HG03095 (cell line): ENCODE results near the gene SMAD5.

Experiments
- ATAC-seq: cut with Tn5 transposase; IDR thresholded peaks from one replicate; pipeline ENCODE4 v1.9.1; 2021; ENCODE audit warnings: moderate library complexity; ENCODE audit not compliant: unreplicated experiment

The SMAD5 gene

DNA sequence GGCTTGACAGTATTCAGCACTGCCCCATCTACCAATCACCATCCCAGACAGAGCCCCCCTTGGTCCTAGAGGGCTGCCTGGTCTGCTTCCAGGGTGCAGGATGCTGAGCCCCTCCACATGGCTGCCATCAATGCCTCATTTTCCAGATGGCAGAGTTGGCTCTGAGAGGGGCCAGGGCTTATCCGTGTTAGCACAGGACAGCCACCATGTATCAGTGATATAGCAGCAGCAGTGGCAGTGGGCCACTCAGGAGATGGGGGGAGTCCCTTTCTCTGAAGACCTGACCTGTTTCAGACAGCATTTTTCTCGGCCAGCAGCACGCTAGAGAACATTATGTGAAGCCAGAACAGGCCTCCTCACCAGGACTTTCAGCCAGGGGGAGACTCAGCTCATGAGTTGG is 61.9 kb downstream of the SMAD5 start:
- no peak for ATAC-seq

- no peak for ATAC-seq
Measured at GRCh38 chr5:136195971-136196820, 63.6 kb downstream of the SMAD5 start.

- no peak for ATAC-seq
Measured at GRCh38 chr5:136197462-136198142, 65.0 kb downstream of the SMAD5 start.

GRCh38 chr5:136198453-136198852 is 65.8 kb downstream of the SMAD5 start:
- ATAC-seq = no peak

DNA sequence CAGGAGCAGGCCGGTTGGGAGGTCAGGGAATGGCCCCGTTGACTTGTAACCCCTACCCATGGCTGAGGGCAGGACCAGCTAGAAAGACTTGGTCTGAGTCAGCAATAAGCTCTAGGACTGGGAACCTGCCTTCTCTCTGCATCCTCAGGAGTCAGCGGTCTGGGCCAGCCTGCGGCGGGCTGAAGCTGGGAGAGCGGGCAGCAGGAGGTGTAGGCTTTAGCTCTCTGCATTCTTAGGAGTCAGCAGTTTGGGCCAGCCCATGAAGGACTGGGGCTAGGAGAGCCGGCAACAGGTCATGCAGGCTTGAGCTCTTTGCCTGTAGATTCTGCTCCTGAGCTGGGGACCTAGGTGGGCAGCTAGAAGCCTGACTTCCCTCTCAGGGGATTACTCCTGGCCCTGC is 66.8 kb downstream of the SMAD5 start:
- ATAC-seq = no peak

- no peak for ATAC-seq
Measured at GRCh38 chr5:136200130-136200529, 67.5 kb downstream of the SMAD5 start.

DNA sequence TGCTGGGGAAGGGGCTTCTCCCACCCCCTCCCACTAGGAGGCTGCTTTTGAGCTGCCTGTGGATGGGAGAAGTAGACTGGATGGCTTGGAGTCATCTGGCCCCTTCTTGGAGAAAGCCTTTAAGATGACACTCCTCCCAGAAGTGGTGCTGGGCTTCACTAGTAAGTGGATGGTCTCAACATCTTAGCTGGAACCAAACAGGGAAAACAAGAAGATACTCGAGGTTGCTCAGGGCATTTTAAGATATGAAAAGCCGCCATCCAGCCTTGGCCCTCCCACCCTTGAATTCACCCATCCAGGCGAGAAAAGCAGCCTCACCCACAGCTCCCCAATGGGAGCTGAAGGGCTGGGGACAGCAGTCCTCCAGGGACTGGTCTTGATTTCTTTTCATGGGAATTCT is 68.1 kb downstream of the SMAD5 start:
- no peak for ATAC-seq

GRCh38 chr5:136201870-136202269 is 69.2 kb downstream of the SMAD5 start:
- no peak for ATAC-seq

GRCh38 chr5:136202469-136203205 is 70.0 kb downstream of the SMAD5 start:
- ATAC-seq = no peak

DNA sequence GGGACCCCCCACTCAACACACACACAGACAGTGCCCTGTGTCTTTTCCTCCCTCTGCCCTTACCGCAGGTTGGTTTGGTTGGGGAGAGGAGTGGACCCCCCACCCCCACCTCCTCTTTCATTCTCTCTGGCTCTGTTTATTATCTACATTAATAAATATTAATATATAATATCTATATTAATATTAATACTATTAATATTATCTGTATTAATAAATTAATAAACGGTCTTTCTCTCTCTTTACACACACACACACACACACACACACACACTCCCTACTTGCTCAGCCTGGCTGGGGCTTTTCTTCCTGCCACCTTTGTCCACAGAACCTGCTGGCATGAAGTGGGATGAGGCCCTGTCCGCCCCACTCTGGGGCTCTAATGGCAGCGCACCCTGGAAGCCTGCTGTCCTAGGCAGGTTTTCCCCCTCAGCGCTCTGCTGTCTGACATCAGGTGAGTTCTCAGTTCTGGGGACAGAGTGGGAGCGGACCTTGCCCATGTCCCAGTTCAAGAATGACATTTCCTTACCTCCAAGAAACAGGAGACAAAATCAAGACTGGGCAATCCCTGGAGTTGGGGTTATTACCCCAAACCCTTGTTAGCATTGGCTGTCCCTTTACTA is 70.8 kb downstream of the SMAD5 start:
- ATAC-seq = no peak

DNA sequence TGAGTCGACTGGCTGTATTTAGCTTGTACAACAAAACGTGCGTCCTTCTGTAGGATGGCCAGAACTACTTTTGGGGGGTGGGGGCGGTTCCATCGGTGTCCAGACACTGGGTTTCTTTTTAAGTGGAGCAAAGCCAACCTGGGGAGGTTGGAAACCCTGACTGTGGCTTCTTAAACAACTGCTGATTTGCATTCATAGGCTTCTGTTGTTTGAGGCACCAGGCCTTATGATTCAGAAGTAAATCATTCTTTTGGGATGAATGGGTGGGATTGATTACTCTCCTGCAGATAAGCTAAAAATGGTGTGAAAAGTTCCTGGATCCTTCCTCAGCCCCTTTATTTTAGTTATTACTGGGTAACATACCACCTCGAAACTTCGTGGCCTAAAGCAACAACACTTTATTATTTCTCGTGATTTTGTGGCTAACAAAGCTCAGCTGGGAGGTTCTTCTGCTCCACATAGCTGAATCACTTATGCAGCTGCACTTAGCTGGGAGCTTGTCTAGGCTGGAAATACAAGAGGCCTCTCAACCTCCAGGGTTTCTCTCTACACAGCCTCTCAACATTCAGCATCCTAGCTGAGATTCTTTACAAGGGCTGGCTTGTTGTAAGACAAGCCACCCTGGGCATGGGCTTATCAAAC is 72.5 kb downstream of the SMAD5 start:
- ATAC-seq = no peak

GRCh38 chr5:136205941-136206340 is 73.3 kb downstream of the SMAD5 start:
- no peak for ATAC-seq

GRCh38 chr5:136206361-136206760 is 73.7 kb downstream of the SMAD5 start:
- no peak for ATAC-seq

DNA sequence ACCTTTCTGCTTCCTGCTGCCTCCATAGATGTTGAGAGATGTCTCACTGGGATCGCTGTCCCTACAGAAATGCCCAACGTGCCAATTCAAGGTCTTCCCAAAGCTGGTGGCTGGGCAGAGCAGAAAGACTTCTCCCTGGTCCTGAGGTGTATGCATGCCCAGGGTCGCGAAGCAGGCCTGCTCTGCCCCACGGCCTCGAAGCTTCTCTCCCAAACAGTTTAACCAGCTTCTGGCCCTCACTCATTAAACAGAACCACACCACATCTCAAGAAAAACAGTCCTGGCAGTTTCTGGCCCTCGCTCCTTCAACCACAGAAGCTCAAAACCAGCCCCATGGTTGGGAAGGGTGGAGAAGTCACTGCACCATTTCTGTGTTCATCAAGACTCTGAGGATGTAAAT is 75.0 kb downstream of the SMAD5 start:
- ATAC-seq = no peak

DNA sequence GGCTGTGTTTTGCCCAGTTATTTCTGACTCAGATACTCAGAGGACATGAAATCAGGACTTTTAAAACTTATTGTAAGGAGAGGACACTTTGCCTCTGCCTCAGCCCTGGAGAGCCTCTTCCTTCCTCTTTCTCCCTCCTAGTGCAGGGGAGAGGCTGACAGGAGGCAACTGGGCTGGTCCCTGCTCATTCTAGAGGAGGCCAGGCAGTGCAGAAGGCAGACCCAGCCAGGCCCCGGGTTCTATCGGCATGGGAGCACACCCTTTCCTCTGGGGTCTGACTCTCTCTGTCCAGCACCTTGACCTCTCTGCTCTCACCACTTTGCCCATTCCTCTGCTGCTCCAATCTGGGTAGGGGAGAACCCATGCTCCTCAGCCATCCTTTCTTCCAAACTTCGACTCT is 76.3 kb downstream of the SMAD5 start:
- ATAC-seq = no peak

DNA sequence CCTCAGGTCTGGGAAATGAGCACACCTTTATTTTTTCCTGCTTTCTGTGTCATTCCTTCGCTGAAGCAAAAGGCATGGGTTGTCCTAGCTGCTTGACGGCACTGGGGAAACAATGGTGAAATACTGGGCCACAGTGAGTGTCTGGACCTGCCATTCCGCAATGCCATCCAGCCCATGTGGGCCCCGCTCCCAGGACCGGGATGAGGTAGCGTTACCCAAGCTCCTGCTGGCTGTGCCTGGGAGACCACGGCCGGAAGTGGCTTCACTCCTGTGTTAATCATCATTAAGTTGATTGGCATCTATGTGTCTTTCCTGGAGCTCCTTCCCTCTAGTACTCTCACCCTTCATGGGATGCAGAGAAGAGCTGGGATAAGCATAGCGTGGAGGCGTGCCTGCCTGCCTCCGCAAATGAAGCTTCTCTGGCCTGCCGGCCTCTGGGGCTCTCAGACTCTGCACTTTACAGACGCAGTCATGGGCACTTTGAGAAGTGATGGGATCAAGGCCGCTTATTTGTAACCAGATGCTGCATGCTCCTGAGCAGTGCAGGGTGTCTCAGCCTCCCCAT is 76.8 kb downstream of the SMAD5 start:
- no peak for ATAC-seq

- no peak for ATAC-seq
Measured at GRCh38 chr5:136210259-136210658, 77.6 kb downstream of the SMAD5 start.

- ATAC-seq = no peak
Measured at GRCh38 chr5:136211282-136212040, 78.8 kb downstream of the SMAD5 start.

DNA sequence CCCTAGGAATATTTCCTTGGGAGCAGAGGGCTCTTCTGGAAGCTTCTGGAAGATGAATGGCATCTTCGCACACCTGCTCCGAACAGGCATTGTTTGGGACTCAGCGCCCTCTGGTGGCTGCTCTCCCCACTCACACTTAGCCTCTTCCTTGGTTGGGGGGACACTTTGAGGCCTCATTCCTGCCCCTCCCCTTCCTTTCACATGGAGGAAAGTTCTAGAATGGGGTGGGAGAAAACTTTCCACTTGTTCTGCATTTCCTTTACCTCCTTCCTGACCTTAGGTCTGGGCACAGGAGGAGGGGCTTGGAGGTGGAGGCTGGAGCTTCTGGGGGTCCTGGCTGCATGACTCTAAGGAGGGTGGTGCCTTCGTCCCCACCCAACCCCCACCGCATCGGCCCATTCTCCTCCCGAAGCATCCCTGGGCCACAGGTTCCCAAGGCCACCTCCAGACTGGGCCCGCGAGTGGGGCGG is 79.6 kb downstream of the SMAD5 start:
- ATAC-seq = no peak
